HEK293 (cell line): ENCODE data around the gene NIPAL3.

Source experiments
- CTCF ChIA-PET: fragments of 350-600 bp; formaldehyde crosslinking; extraction: SDS; loops from one replicate; lab custom pipeline; 2021; ENCODE audit warnings: antibody characterized with exemption; lab: Yijun Ruan, JAX
- POLR2A ChIA-PET: fragments of 300-600 bp; formaldehyde crosslinking; extraction: SDS; loops from one replicate; lab custom pipeline; 2020; ENCODE audit warnings: antibody characterized with exemption, inconsistent platforms; lab: Yijun Ruan, JAX
- H3K27ac ChIP-seq: fragments of 200-500 bp; sonication (Bioruptor generic); 2 replicates; pipeline ENCODE4 v1.5.1; 2014; ENCODE audit warnings: low read depth, low read length, control low read depth, inconsistent platforms; ENCODE audit errors: extremely low read depth
- H3K36me3 ChIP-seq, 2 experiments: fragments of 200-500 bp in 1 of 2; sonication (Bioruptor generic) in 1 of 2; 1 replicate in 1 of 2; 2 replicates in 1 of 2; pipeline ENCODE4 v1.5.1; 2014 to 2017; ENCODE audit warnings: inconsistent platforms in 2 of 2, low read length in 2 of 2; ENCODE audit not compliant: control insufficient read depth in 2 of 2, insufficient read depth in 1 of 2
- H3K4me1 ChIP-seq: fragments of 200-500 bp; sonication (Bioruptor generic); 2 replicates; pipeline ENCODE4 v1.5.1; 2014; ENCODE audit warnings: mild to moderate bottlenecking, low read length, inconsistent platforms; ENCODE audit not compliant: control insufficient read depth, insufficient read depth
- H3K4me3 ChIP-seq: 2 replicates; pipeline ENCODE4 v1.5.1; 2011; ENCODE audit warnings: low read depth, mild to moderate bottlenecking, control low read depth, low read length, moderate library complexity
- H3K9me3 ChIP-seq: fragments of 200-500 bp; sonication (Bioruptor generic); 2 replicates; pipeline ENCODE4 v1.5.1; 2014; ENCODE audit warnings: low read depth, low read length, inconsistent platforms; ENCODE audit not compliant: control insufficient read depth, insufficient read depth
- ELK4 ChIP-seq: IDR thresholded peaks from 2 replicates; pipeline ENCODE4 v1.6.1; 2011; ENCODE audit warnings: mild to moderate bottlenecking, low read depth, low read length, borderline replicate concordance
- FEZF1 ChIP-seq: fragments of 450-650 bp; formaldehyde crosslinking; IDR thresholded peaks from 2 replicates; pipeline ENCODE4 v1.5.1; 2016; ENCODE audit warnings: missing biosample characterization, missing genetic modification characterization
- KLF17 ChIP-seq: fragments of 450-650 bp; formaldehyde crosslinking; IDR thresholded peaks from 2 replicates; pipeline ENCODE4 v1.5.1; 2016; ENCODE audit warnings: missing biosample characterization, missing genetic modification characterization
- KLF7 ChIP-seq: fragments of 450-650 bp; formaldehyde crosslinking; IDR thresholded peaks from 2 replicates; pipeline ENCODE4 v1.5.1; 2016; ENCODE audit warnings: missing biosample characterization, missing genetic modification characterization, borderline replicate concordance
- KLF9 ChIP-seq: fragments of 450-650 bp; formaldehyde crosslinking; IDR thresholded peaks from 2 replicates; pipeline ENCODE4 v1.5.1; 2016; ENCODE audit warnings: missing biosample characterization, missing genetic modification characterization, low read depth
- MEIS1 ChIP-seq: sonication (generic); formaldehyde crosslinking; IDR thresholded peaks from 2 replicates; pipeline ENCODE4 v1.8.1; 2022; ENCODE audit warnings: missing genetic modification reagents, mild to moderate bottlenecking, borderline replicate concordance
- REPIN1 ChIP-seq: fragments of 450-650 bp; formaldehyde crosslinking; IDR thresholded peaks from 2 replicates; pipeline ENCODE4 v1.5.1; 2017; ENCODE audit warnings: missing biosample characterization, missing genetic modification characterization, low read depth
- SCRT1 ChIP-seq: fragments of 450-650 bp; formaldehyde crosslinking; IDR thresholded peaks from 2 replicates; pipeline ENCODE4 v1.5.1; 2016; ENCODE audit warnings: missing biosample characterization, missing genetic modification characterization, borderline replicate concordance
- ZBTB49 ChIP-seq: fragments of 450-650 bp; formaldehyde crosslinking; IDR thresholded peaks from 2 replicates; pipeline ENCODE4 v1.5.1; 2016; ENCODE audit warnings: missing biosample characterization, missing genetic modification characterization, low read depth
- ZBTB6 ChIP-seq: fragments of 450-650 bp; formaldehyde crosslinking; IDR thresholded peaks from 2 replicates; pipeline ENCODE4 v1.5.1; 2017; ENCODE audit warnings: missing biosample characterization, missing genetic modification characterization
- ZBTB7A ChIP-seq: fragments of 450-650 bp; formaldehyde crosslinking; IDR thresholded peaks from 2 replicates; pipeline ENCODE4 v1.5.1; 2016; ENCODE audit warnings: low read depth, missing biosample characterization, missing genetic modification characterization
- ZNF133 ChIP-seq: fragments of 450-650 bp; formaldehyde crosslinking; IDR thresholded peaks from 2 replicates; pipeline ENCODE4 v1.5.1; 2016; ENCODE audit warnings: missing biosample characterization, missing genetic modification characterization
- ZNF146 ChIP-seq: fragments of 450-650 bp; formaldehyde crosslinking; IDR thresholded peaks from 2 replicates; pipeline ENCODE4 v1.5.1; 2016; ENCODE audit warnings: missing biosample characterization, missing genetic modification characterization
- ZNF169 ChIP-seq: fragments of 450-650 bp; formaldehyde crosslinking; IDR thresholded peaks from 2 replicates; pipeline ENCODE4 v1.5.1; 2016; ENCODE audit warnings: missing biosample characterization, missing genetic modification characterization
- ZNF184 ChIP-seq: fragments of 450-650 bp; IDR thresholded peaks from 2 replicates; pipeline ENCODE4 v1.5.1; 2018; ENCODE audit warnings: missing biosample characterization, mild to moderate bottlenecking, missing genetic modification characterization
- ZNF19 ChIP-seq: fragments of 450-650 bp; formaldehyde crosslinking; IDR thresholded peaks from 2 replicates; pipeline ENCODE4; 2016; ENCODE audit warnings: missing biosample characterization, missing genetic modification characterization, low read depth
- ZNF292 ChIP-seq: fragments of 450-650 bp; formaldehyde crosslinking; IDR thresholded peaks from 2 replicates; pipeline ENCODE4 v1.5.1; 2016; ENCODE audit warnings: low read depth, missing biosample characterization, missing genetic modification characterization, borderline replicate concordance
- ZNF510 ChIP-seq: fragments of 450-650 bp; formaldehyde crosslinking; IDR thresholded peaks from 2 replicates; pipeline ENCODE4 v1.5.1; 2018; ENCODE audit warnings: mild to moderate bottlenecking, missing genetic modification characterization, missing biosample characterization; ENCODE audit not compliant: insufficient replicate concordance
- ZNF658 ChIP-seq: fragments of 450-650 bp; formaldehyde crosslinking; IDR thresholded peaks from 2 replicates; pipeline ENCODE4; 2016; ENCODE audit warnings: missing biosample characterization, missing genetic modification characterization
- ZNF664 ChIP-seq: fragments of 450-650 bp; formaldehyde crosslinking; IDR thresholded peaks from 2 replicates; pipeline ENCODE4 v1.5.1; 2016; ENCODE audit warnings: missing biosample characterization, missing genetic modification characterization
- ZNF692 ChIP-seq: fragments of 450-650 bp; formaldehyde crosslinking; IDR thresholded peaks from 2 replicates; pipeline ENCODE4 v1.5.1; 2016; ENCODE audit warnings: missing biosample characterization, missing genetic modification characterization
- ZNF76 ChIP-seq: fragments of 450-650 bp; formaldehyde crosslinking; IDR thresholded peaks from 2 replicates; pipeline ENCODE4; 2016; ENCODE audit warnings: low read depth, missing biosample characterization, missing genetic modification characterization, borderline replicate concordance

NIPAL3 gene

GRCh38 chr1:24403806-24404205 lies 11.8 kb upstream of the NIPAL3 start (continued):
- TF ChIP-seq REPIN1 (tag by site-specific recombination): no peak
- TF ChIP-seq ZNF19 (tag by site-specific recombination): no peak
- no peak for TF ChIP-seq ZNF169
- TF ChIP-seq ZNF658 (tag by site-specific recombination): no peak
- no peak for TF ChIP-seq ZNF76 (tag by site-specific recombination)
- no peak for TF ChIP-seq ZNF692 (tag by site-specific recombination)
- TF ChIP-seq KLF17 (tag by site-specific recombination): no peak
- no peak for TF ChIP-seq ZNF292 (tag by site-specific recombination)

GRCh38 chr1:24406788-24407187 lies 8.8 kb upstream of the NIPAL3 start:
- TF ChIP-seq KLF9: no peak
- no peak for TF ChIP-seq ELK4
- TF ChIP-seq ZBTB7A: no peak
- TF ChIP-seq ZBTB49 (tag by site-specific recombination): no peak
- TF ChIP-seq ZNF184 (tag by site-specific recombination): no peak
- TF ChIP-seq SCRT1: no peak
- no peak for TF ChIP-seq ZNF133 (tag by site-specific recombination)
- no peak for TF ChIP-seq ZNF146 (tag by site-specific recombination)
- no peak for TF ChIP-seq ZBTB6 (tag by site-specific recombination)
- TF ChIP-seq ZNF664: no peak
- TF ChIP-seq FEZF1 (tag by site-specific recombination): no peak
- TF ChIP-seq KLF7: no peak
- TF ChIP-seq ZNF19 (tag by site-specific recombination): no peak
- TF ChIP-seq ZNF510 (tag by site-specific recombination): no peak
- no peak for TF ChIP-seq MEIS1 (CRISPR knock-in tag)
- CTCF ChIA-PET: interaction anchor here (0.7 to 2.1 kb wide), 4 partner anchors 9 to 378 kb away, joined by 3 to 10 read pairs (median 6); partner anchors contain the start of gene NIPAL3
- Histone ChIP-seq H3K9me3 (no peaks in the 10 kb centered on the region), H3K36me3 (peaks cover 0 to 10% of the 10 kb centered on the region in 2 experiments; a peak in 1 of 3 replicates), H3K4me3 (no peak overlapping the region), H3K4me1 (no peaks in the 10 kb centered on the region), H3K27ac (no peak overlapping the region)
- POLR2A ChIA-PET: no interaction called here
